HG03039 (cell line): ENCODE data around the gene SIVA1.

Experiments used
- ATAC-seq: cut with Tn5 transposase; IDR thresholded peaks from one replicate; pipeline ENCODE4 v1.9.1; 2021; ENCODE audit warnings: mild to moderate bottlenecking, moderate library complexity; ENCODE audit not compliant: unreplicated experiment

The SIVA1 gene

GRCh38 chr14:104794631-104794992 is 41.7 kb downstream of the SIVA1 start:
- ATAC-seq = no peak

GRCh38 chr14:104794993-104795780 is 42.2 kb downstream of the SIVA1 start, which contains the start of gene AKT1:
TSS of gene AKT1 (minus strand) at chr14:104795748. CDS start at chr14:104792643, 3,105 bp downstream.
- ATAC-seq = peak; percentile 22

GRCh38 chr14:104795781-104796686 is 43.1 kb downstream of the SIVA1 start:
- peak; percentile 30 for ATAC-seq

DNA sequence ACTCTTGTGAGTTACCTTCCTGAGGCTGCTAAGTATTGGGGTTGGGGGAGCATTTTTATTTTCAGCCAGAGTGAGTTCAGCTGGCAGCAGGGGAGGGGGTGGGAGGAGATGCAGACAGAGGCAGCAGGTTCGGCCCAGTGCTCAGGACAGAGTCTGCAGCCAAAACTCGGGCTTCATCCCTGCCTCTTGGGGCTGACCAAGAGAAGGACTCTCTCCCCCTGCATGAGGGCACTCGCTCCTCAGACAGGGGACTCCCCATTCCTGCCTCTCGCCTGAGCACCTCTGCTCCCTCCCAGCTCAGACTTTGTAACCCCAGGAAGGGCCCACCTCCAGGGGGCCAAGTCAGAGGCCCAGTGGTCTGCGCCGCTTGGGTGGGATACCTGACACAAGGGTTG is 43.7 kb downstream of the SIVA1 start:
- ATAC-seq = no peak

DNA sequence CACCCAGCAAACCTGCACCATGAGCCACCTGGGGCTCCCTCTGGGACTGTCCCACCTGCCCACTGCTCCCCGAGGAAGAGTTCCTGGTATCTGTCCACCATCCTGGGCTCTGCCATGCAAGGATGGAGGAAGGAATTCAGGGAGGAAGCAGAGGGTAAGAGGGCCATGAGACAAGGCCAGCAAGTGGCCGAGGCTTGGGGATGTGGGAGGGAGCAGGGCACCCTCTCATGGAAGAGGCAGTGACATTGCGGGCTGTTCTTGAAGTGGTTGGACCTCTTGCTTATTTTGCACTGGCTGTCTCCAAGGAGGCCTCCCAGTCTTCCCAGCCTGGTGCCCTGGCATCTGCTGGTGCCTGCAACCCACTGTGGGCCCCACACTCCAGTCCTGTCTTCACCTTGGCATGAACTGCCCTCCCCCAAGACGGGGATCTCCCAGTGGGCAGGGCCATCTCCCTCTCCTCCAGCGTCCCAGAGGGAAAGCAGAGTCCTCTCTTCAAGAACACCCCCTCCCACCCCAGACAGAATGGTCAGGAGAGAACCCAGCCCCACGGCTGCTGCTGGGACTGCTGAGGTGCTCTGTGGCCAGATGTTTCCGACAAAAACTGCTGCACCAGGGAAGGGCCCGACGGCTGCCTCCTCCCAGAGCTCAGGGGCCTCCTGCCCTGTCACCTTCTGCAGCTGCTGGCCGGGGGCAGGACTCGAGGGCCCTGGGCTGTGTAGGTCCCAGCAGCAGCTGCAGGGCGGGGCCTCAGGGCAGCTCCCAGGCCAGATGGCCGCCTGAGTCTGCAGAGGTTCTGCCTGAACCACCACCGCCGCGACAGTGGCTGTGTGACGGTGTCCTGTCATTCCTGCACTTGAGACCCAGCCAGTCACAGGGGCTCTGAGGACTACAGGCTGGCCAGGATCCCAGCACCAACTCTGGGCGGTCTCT is 44.4 kb downstream of the SIVA1 start:
- ATAC-seq = no peak

- no peak for ATAC-seq
These were observed 45.6 kb downstream of the SIVA1 start for GRCh38 chr14:104798300-104799243.

DNA sequence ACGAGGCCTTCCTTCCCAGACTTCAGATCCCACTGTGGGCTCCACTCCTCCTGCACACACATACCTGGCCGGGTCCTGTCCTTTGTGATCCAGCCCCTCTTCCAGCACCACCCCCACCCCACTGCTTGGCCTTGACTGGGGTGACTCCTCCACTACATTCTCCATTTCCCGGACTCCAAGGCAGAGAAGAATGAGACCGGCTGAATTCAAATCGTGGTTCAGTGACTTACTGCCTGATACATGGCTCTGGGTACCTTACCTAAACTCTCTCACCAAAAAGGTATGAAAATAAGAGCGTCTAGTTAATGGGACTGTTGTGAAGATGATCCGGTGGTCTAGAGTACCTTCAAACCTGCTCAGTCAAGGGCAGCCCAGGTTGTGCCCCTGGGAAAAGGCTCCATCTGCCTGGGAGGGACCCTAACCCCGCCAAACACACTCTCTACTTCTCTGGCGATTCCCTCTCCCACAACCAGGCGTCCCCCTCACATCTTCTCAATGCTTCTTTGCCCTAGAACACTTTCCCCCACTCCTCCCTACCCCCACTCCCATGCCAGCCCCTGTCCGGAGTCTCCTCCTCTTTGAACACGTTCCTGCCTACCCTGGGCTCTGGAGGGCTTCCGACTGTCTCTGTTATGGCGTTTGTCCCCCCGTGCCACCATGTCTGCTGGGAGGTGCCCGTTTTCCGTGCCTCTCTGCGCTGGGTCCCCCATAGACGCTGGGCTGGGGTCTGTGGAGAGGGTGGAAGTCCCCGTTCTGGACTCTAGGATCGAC is 46.5 kb downstream of the SIVA1 start:
- no peak for ATAC-seq

- peak; percentile 33 for ATAC-seq
These were observed 47.2 kb downstream of the SIVA1 start for GRCh38 chr14:104800015-104800770.

DNA sequence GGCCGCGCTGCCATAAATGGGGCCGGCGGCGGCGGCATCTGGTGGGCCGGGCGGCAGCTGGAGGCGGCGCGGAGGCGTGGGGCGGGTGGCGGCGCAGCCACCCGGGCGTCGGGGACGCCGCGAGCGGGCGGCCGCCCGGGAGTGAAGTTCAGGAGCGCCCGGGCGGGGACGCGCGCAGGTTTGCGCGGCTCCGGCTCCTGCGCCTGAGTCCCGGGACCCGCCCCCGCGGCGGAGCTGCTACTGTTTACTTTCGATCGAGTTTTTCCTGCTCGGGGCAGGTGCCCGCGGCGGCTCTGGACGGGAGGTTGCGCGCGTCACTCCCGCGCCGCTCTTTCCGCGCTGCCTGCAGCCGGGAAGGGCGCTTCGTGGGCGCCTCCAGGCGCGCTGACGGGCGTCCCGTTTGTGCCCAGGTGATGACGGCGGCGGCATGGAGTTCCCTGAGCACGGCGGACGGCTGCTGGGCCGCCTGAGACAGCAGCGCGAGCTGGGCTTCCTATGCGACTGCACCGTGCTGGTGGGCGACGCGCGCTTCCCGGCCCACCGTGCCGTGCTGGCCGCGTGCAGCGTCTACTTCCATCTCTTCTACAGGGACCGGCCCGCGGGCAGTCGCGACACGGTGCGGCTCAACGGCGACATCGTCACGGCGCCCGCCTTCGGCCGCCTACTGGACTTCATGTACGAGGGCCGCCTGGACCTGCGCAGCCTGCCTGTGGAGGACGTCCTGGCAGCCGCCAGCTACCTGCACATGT is 48.0 kb downstream of the SIVA1 start, which contains the start of gene ZBTB42:
Gene ZBTB42, plus strand, starts transcription at position 331 of the 749 bp plus-strand sequence. Its CDS starts 97 bp downstream, at position 428.
- ATAC-seq = no peak

GRCh38 chr14:104801520-104802393 is 48.8 kb downstream of the SIVA1 start:
- ATAC-seq = no peak

DNA sequence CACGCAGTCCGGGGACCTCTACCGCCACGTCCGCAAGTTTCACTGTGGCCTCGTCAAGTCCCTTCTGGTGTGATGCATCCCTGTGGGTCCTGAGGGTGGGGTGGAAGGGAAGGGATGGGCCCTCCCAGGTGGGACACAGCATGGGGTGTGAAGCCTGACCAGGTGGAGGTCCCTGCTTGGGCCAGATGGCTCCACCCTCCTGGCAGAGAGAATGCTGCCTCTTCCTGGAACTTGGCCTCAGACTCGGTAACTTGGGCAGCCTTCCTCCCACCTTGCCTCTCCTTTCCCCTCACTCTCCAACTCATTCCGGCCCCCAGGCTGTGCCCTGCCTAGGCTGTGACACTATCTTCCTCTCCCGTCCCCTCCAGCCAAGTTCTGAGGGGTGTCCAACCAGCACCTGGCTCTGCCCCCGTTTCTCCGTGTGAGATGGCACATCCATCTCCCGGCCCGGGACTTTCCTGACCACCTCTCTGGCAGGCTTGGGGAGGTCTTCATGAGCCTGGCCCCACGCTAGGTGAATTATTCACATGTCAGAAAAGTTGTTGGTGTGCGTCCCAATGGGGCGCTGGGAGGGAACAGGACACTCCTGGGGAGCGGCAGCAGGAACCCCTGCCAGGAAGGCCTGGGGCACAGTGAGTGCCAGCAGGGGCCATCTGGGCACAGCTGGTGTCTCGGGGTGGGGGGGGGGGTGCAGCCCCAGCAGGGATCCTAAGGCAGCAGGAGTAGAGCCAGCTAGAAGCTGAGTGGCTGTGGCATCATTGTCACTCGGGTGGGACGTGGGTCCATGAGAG is 49.6 kb downstream of the SIVA1 start:
- ATAC-seq = no peak

DNA sequence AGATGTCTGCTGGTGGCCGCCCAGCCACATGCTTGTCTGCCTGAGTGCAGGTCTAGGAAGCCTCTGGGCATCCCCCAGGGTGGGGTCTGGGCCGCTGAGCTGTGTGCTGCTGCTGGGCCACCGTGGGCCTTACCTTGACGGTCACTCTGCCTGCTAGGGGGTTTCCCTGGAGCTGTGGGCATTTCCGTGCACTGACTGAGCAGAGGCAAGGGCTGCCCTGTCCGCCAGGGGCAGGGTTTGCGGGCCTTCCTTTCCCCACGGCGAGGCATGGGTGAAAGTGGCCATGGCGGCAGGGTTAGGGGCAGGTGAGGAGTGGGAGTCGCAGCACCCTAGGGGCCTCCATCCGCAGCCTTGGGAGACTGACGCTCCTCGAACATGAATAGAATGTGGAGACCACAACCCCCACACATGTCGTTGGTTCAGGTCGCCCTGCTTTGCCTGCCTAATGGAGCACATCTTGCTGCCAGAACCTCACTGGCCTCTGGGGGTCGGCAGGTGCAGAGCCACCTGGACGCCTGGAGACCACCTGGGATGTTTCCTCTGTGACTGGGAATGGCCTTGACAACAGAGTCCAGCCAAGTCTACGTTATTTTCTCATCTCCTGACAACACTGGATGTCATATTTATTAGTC is 50.4 kb downstream of the SIVA1 start:
- ATAC-seq = no peak

DNA sequence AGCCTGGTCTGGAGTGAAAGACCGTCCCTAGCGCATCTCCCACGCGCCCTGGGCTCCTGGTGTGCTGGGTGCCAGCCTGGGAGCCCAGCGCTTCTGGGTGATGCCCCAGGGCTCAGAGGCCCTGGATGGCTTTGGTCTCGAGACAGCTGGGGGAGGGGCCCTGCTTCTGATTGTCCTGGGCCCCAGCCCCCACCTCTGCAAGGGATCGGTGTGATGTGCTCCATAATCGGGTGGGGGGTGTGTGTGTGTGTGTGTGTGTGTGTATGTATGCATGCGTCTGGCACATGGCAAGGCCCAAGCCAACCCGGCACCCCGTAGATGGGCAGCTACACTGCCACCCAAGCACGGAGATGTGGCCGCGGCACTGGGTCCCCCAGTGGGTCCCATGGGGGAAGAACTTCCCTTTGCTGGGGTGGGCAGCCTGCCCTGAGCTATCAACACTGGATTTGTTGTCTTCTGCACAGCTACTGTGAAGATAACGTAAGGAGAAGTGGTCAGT is 51.0 kb downstream of the SIVA1 start:
- no peak for ATAC-seq

DNA sequence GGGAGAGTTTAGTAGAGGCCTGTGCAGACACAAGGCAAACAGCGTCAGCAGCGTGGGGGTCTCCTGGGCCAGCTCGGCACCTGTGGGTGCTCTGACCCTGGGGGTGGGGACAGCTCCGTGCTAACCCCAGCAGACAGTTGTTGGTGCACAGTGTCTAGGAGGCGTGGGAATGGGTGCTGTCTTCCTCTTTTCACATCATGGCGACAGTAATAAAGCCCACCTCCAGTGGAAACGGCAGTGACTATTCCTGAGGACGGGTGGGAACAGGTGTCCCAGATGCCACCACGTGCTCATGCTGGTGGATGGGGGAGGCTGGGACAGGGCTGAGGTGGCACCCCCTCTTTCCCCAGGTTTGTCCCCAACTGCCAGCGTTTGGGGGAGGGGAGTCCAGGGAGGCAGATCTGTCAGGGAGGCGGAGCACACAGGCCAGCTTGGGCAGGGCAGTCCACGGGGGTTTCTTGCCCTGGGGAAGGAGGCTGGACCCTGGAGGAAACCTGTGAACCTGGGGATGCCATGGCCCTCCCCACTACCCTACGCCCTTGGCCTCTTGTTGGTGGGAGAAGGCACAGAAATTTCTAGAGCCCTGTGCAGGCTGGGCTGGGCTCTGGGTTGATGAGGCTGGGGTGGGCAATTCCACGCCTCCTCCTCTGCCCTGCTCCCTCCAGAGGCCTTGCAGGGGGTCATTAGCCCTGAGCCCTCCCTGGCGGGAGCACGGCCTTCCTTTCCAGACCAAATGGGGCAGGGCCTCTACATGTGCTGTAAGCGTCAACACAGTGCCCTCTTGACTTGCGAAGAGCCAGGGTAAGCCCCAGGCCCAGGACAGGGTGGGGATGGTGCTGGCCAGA is 51.8 kb downstream of the SIVA1 start:
- ATAC-seq = no peak
